Limb (tissue), 2 donors: Measurements from ENCODE around the gene L3MBTL4.
"Not testable (repeated sequence)": the region's sequence is repeated elsewhere in the genome, so short reads cannot be mapped to it uniquely, and the experiment has no call there.

Source experiments
- DNase-seq, 2 donors: peaks; one replicate each; pipeline ENCODE4 v3.0.0-alpha.2; 2016; ENCODE audit errors: extremely low spot score in 2 of 2

The L3MBTL4 gene

GRCh38 chr18:6406910-6407470 is 7.7 kb downstream of the L3MBTL4 start:
- DNase-seq: no peak

GRCh38 chr18:6406075-6406909 is 8.4 kb downstream of the L3MBTL4 start:
- no peak for DNase-seq

- DNase-seq: no peak
Measured at GRCh38 chr18:6405237-6406074, 9.3 kb downstream of the L3MBTL4 start.

GRCh38 chr18:6404834-6405233 is 9.9 kb downstream of the L3MBTL4 start:
- DNase-seq: no peak

GRCh38 chr18:6401687-6402086 is 13.0 kb downstream of the L3MBTL4 start:
- peak in 1 of 2 donors; percentile 48 for DNase-seq

- no peak for DNase-seq
Measured at GRCh38 chr18:6399776-6400175, 14.9 kb downstream of the L3MBTL4 start.

- no peak for DNase-seq
Measured at GRCh38 chr18:6397931-6398566, 16.7 kb downstream of the L3MBTL4 start.

- DNase-seq: no peak
Measured at GRCh38 chr18:6396847-6397246, 17.9 kb downstream of the L3MBTL4 start.

- DNase-seq: no peak
Measured at GRCh38 chr18:6396276-6396675, 18.4 kb downstream of the L3MBTL4 start.

- DNase-seq: no peak
Measured at GRCh38 chr18:6389005-6389404, 25.7 kb downstream of the L3MBTL4 start.

GRCh38 chr18:6382963-6383362 is 31.7 kb downstream of the L3MBTL4 start:
- DNase-seq: no peak

GRCh38 chr18:6377473-6377872 is 37.2 kb downstream of the L3MBTL4 start:
- DNase-seq: not testable (repeated sequence)

- DNase-seq: no peak
Measured at GRCh38 chr18:6376433-6377229, 38.1 kb downstream of the L3MBTL4 start.

GRCh38 chr18:6374935-6375529 is 39.7 kb downstream of the L3MBTL4 start:
- DNase-seq: no peak

GRCh38 chr18:6374340-6374739 is 40.4 kb downstream of the L3MBTL4 start:
- no peak for DNase-seq

GRCh38 chr18:6373187-6373586 is 41.5 kb downstream of the L3MBTL4 start:
- DNase-seq: no peak

- DNase-seq: no peak
Measured at GRCh38 chr18:6370886-6371635, 43.6 kb downstream of the L3MBTL4 start.

- no peak for DNase-seq
Measured at GRCh38 chr18:6370410-6370809, 44.3 kb downstream of the L3MBTL4 start.

GRCh38 chr18:6368017-6368416 is 46.7 kb downstream of the L3MBTL4 start:
- no peak for DNase-seq

- DNase-seq: no peak
Measured at GRCh38 chr18:6367208-6367607, 47.5 kb downstream of the L3MBTL4 start.
